Uterus (tissue), 4 donors: ENCODE measurements around the gene MYMX. TPM values are rescaled to one million over a fixed set of nuclear protein-coding genes. Genes with fewer than 3 reads are reported as not detected.

ENCODE experiments used
- DNase-seq, 2 donors: peaks; one replicate each; pipeline ENCODE4 v3.0.0-alpha.2; 2019 to 2020
- H3K27ac ChIP-seq, 2 donors: fragments of 200-600 bp; sonication (generic); 1 replicate in 1 of 2; 2 replicates in 1 of 2; pipeline ENCODE4 v1.5.1; 2016 to 2018
- H3K27me3 ChIP-seq, 2 donors: fragments of 200-600 bp; sonication (generic); one replicate each; pipeline ENCODE4 v1.5.1; 2018 to 2019; ENCODE audit warnings: control low read depth in 1 of 2
- H3K36me3 ChIP-seq, 2 donors: fragments of 200-600 bp; sonication (generic); one replicate each; pipeline ENCODE4 v1.5.1; 2019; ENCODE audit warnings: control low read depth in 1 of 2
- H3K4me1 ChIP-seq, 2 donors: fragments of 200-600 bp; sonication (generic); one replicate each; pipeline ENCODE4 v1.5.1; 2018 to 2019; ENCODE audit warnings: control low read depth in 1 of 2
- H3K4me3 ChIP-seq, 2 donors: fragments of 200-600 bp; sonication (generic); 1 replicate in 1 of 2; 2 replicates in 1 of 2; pipeline ENCODE4 v1.5.1; 2018 to 2019; ENCODE audit warnings: mild to moderate bottlenecking in 1 of 2
- H3K9me3 ChIP-seq, 2 donors: fragments of 200-600 bp; sonication (generic); one replicate each; pipeline ENCODE4 v1.5.1; 2019; ENCODE audit warnings: control low read depth in 1 of 2
- POLR2A ChIP-seq, 2 donors: fragments of 450-650 bp; IDR thresholded peaks; one replicate each; pipeline ENCODE4 v1.6.1; 2016; ENCODE audit warnings: antibody characterized with exemption in 2 of 2, mild to moderate bottlenecking in 1 of 2, moderate library complexity in 1 of 2
- intact Hi-C: fragments of 100-400 bp; cut with DNase I; formaldehyde crosslinking; loops from one replicate; pipeline ENCODE4 v1.15.1; 2023; ENCODE audit warnings: low total_unique reads
- total RNA-seq, 4 donors: library from RNA; depleted of rRNA in 3 of 4; stranded (reverse); fragments of >200 nt in 3 of 4; gene quantifications; one replicate each; pipeline versions ENCODE4 v1.1.0 to v1.2.4, GENCODE V29; 2014 to 2023
- TF ChIP-seq, protein P1 (sequence below), 4 experiments: fragments of 200-600 bp in 2 of 4; fragments of 450-650 bp in 2 of 4; sonication (generic) in 2 of 4; IDR thresholded peaks; one replicate each; pipeline ENCODE4 v1.5.1; 2016 to 2019; ENCODE audit warnings: antibody characterized with exemption in 4 of 4, mild to moderate bottlenecking in 2 of 4, moderate library complexity in 1 of 4
- donor health status: DM: yes; HTN: yes; CAD: no.

MYMX gene
- total RNA-seq, 4 donors from 2014 or later, result not detected

DNA sequence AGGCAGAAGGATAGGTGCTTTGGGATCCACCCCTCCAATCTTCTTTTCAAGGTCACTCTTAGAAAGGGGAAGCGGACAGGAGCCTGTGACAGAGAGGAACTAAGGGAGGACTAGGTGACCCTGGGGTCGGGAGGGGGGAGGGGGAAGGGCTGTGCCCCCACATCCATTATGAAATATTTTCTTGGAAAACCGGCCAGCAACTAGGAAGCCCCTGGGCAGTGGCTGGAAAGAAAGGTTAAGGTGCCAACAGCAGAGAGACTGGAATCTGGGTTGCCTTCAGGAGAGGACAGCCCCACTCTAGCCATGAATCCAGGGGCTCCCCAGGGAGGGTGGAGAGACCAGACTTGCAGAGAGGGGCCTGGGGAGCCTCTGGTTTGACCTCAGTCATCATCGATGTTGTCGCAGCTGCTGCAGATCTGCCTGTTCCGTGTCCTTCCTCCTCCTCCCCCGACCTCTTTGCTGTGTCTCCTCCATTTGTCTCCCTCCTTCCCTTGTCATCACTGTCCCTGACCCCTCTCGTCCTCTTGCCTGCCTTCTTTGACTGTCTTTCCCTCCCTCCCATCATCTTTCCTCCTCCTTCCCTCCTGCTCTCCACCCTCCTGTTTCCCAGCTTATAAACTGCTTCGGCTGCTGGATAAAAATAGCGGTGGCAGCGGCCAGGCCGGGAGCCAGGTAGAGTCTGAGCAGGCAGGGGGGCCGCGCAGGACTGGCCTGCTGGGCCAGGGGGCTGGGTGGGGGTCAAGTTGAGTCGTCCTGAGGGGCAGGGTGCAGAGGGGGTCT is 9.8 kb downstream of the MYMX start:
- Histone ChIP-seq H3K27ac (peak overlapping the region; percentile 85 to 91), H3K27me3 (no peaks in the 10 kb centered on the region), H3K4me1 (peaks cover 0 to 28% of the 10 kb centered on the region in 2 donors), H3K4me3 (peak overlapping the region in 1 of 2 donors; percentile 1), H3K36me3 (no peaks in the 10 kb centered on the region), H3K9me3 (no peaks in the 10 kb centered on the region)
- TF ChIP-seq POLR2A (IDR thresholded peaks at IDR 0.05), result no peak
- TF ChIP-seq, protein P1, sequence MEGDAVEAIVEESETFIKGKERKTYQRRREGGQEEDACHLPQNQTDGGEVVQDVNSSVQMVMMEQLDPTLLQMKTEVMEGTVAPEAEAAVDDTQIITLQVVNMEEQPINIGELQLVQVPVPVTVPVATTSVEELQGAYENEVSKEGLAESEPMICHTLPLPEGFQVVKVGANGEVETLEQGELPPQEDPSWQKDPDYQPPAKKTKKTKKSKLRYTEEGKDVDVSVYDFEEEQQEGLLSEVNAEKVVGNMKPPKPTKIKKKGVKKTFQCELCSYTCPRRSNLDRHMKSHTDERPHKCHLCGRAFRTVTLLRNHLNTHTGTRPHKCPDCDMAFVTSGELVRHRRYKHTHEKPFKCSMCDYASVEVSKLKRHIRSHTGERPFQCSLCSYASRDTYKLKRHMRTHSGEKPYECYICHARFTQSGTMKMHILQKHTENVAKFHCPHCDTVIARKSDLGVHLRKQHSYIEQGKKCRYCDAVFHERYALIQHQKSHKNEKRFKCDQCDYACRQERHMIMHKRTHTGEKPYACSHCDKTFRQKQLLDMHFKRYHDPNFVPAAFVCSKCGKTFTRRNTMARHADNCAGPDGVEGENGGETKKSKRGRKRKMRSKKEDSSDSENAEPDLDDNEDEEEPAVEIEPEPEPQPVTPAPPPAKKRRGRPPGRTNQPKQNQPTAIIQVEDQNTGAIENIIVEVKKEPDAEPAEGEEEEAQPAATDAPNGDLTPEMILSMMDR (IDR thresholded peaks at IDR 0.05), result no peak
- DNase-seq, result peak in 1 of 2 donors; percentile 44
- intact Hi-C loops, result no loop called here

DNA sequence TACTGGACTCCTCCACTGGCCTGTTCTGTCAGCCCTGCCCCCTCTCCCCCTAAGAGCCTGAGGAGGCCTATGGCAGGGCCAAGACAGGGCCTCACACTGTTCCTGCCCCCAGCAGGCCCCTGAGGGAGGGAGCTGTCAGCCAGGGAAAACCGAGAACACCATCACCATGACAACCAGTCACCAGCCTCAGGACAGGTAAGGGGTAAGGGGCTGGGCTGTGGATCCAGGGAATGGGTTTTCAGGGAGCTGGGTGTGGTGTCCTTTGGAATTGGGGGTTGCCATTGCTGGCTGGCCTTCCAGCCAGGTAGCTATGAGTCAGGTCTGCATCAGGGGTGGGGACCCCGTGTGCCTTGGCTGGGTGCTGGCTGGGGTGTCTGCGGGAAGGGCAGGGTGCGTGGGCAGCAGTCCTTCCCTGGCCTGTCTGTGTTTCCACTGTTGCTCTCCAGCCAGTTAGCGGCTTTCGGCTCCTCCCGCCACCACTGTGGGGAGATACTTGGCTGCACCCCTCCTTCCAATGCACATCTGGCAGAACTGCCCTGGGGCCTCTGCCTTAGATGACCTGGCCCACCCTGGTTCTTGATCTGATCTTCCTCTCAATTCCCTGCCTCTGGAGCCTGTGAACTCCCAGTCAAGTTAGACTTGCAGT is 10.5 kb downstream of the MYMX start:
- no peaks in the 10 kb centered on the region for H3K27me3 ChIP-seq
- peak overlapping the region in 1 of 2 donors; percentile 1 for H3K4me3 ChIP-seq
- peak overlapping the region; percentile 85 to 91 for H3K27ac ChIP-seq
- intact Hi-C loops, result no loop called here
- H3K9me3 ChIP-seq, result no peaks in the 10 kb centered on the region
- peaks cover 0 to 24% of the 10 kb centered on the region in 2 donors for H3K4me1 ChIP-seq
- TF ChIP-seq, protein P1 (IDR thresholded peaks at IDR 0.05), result no peak
- no peak for TF ChIP-seq POLR2A (IDR thresholded peaks at IDR 0.05)
- DNase-seq, result no peak
- H3K36me3 ChIP-seq, result no peaks in the 10 kb centered on the region

DNA sequence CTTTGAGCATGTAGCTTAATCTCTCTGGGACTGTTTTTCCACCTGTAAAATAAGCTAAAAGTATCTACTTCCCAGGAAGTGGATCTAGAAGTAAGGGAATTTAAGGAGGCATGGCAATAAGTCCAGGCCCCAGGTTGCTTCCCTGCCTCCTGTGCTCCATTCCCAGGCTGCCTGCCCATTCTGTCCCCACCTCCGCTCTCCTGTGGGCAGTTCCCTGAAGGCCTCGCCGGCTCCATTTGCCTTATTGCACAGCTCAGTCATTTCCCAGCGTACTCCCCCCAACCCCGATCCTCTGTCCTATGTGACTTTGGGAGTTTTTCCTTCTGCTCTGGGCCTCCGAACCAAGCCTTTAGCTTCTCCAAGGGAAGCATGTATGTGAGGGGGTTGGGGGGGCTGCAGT is 11.3 kb downstream of the MYMX start:
- TF ChIP-seq, protein P1 (IDR thresholded peaks at IDR 0.05), result no peak
- no peak for TF ChIP-seq POLR2A (IDR thresholded peaks at IDR 0.05)
- Histone ChIP-seq H3K9me3 (no peaks in the 10 kb centered on the region), H3K36me3 (no peaks in the 10 kb centered on the region), H3K27ac (peak overlapping the region; percentile 85 to 91), H3K27me3 (no peaks in the 10 kb centered on the region), H3K4me1 (peaks cover 0 to 16% of the 10 kb centered on the region in 2 donors), H3K4me3 (no peak overlapping the region)
- DNase-seq, result no peak
- intact Hi-C loops, result no loop called here

DNA sequence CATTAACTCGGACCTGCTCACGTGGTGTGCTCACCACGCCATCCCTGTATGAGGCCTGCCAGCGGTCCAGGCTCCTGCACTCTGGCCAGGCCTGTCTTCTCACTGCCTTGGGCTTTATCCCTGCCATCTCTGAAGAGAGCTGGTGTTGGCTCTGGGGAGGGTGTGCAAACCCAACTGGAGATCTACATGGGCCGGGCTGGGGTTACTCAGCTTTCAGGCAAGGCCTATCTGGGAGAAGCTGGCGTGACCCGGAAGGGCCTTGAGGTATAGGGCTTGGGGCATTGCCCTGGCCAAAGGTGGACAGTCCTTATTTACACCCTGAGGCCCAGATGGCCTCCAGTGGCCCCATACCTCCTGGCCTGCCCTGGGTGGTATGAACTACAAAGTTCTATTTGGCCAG is 11.7 kb downstream of the MYMX start:
- Histone ChIP-seq H3K4me1 (peaks cover 0 to 17% of the 10 kb centered on the region in 2 donors), H3K36me3 (no peaks in the 10 kb centered on the region), H3K27ac (peak overlapping the region; percentile 85 to 91), H3K4me3 (no peak overlapping the region), H3K27me3 (no peaks in the 10 kb centered on the region), H3K9me3 (no peaks in the 10 kb centered on the region)
- intact Hi-C loops, result no loop called here
- TF ChIP-seq, protein P1 (IDR thresholded peaks at IDR 0.05), result no peak
- no peak for TF ChIP-seq POLR2A (IDR thresholded peaks at IDR 0.05)
- no peak for DNase-seq

DNA sequence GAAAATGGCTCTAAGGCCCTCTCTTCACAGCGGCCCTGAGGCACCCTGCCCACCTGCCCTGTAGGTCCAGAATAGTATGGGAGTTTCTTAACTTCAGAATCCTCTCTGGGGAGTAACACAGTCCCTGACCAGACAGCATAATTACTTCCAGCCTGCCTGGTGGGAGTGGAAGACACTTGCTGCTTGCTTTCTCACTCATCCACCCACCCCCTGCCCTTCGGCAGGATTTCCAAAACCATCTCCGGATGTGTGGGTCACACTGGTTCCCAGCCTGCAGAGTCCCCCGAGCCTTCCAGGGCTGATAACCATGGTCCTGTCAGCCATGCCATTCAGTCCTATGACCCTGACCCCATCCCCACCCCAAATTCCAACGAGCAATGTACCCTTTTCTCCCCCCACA is 12.1 kb downstream of the MYMX start:
- peak overlapping the region; percentile 85 to 91 for H3K27ac ChIP-seq
- no peaks in the 10 kb centered on the region for H3K27me3 ChIP-seq
- H3K4me1 ChIP-seq, result peaks cover 0 to 21% of the 10 kb centered on the region in 2 donors
- TF ChIP-seq, protein P1 (IDR thresholded peaks at IDR 0.05), result no peak
- TF ChIP-seq POLR2A (IDR thresholded peaks at IDR 0.05), result no peak
- DNase-seq, result no peak
- H3K9me3 ChIP-seq, result no peaks in the 10 kb centered on the region
- H3K36me3 ChIP-seq, result no peaks in the 10 kb centered on the region
- intact Hi-C loops, result no loop called here
- no peak overlapping the region for H3K4me3 ChIP-seq
